ENCODE results near the gene TICRR.

DNA sequence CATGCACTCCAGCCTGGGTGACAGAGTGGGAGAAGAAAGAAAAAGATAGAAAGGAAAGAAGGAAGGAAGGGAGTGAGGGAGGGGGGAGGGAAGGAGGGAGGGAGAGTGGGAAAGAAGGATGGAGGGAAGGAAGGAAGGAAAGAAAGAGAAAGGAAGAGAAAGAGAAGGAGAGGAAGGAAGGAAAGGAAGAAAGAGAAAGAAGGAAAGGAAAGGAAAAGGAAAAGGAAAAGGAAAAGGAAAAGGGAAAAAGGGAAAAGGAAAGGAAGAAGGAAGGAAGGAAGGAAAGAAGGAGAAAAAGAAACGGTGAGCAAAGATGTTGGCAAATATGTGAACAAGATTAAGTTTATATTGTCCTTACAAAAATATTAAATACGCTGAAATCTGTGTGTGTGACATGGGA lies 36.2 kb upstream of the TICRR start:
- TF ChIP-seq, protein P1, sequence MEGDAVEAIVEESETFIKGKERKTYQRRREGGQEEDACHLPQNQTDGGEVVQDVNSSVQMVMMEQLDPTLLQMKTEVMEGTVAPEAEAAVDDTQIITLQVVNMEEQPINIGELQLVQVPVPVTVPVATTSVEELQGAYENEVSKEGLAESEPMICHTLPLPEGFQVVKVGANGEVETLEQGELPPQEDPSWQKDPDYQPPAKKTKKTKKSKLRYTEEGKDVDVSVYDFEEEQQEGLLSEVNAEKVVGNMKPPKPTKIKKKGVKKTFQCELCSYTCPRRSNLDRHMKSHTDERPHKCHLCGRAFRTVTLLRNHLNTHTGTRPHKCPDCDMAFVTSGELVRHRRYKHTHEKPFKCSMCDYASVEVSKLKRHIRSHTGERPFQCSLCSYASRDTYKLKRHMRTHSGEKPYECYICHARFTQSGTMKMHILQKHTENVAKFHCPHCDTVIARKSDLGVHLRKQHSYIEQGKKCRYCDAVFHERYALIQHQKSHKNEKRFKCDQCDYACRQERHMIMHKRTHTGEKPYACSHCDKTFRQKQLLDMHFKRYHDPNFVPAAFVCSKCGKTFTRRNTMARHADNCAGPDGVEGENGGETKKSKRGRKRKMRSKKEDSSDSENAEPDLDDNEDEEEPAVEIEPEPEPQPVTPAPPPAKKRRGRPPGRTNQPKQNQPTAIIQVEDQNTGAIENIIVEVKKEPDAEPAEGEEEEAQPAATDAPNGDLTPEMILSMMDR (IDR thresholded peaks at IDR 0.05; ENCODE audit: insufficient read depth, low read length), result no peak
- no peak for TF ChIP-seq POLR2AphosphoS5 (IDR thresholded peaks at IDR 0.05; ENCODE audit: low read depth)
- no peak for TF ChIP-seq GABPA (IDR thresholded peaks at IDR 0.05; ENCODE audit: low read depth)
- TF ChIP-seq SPI1 (IDR thresholded peaks at IDR 0.05; ENCODE audit: borderline replicate concordance, low read depth), result no peak
- TF ChIP-seq, protein P2, sequence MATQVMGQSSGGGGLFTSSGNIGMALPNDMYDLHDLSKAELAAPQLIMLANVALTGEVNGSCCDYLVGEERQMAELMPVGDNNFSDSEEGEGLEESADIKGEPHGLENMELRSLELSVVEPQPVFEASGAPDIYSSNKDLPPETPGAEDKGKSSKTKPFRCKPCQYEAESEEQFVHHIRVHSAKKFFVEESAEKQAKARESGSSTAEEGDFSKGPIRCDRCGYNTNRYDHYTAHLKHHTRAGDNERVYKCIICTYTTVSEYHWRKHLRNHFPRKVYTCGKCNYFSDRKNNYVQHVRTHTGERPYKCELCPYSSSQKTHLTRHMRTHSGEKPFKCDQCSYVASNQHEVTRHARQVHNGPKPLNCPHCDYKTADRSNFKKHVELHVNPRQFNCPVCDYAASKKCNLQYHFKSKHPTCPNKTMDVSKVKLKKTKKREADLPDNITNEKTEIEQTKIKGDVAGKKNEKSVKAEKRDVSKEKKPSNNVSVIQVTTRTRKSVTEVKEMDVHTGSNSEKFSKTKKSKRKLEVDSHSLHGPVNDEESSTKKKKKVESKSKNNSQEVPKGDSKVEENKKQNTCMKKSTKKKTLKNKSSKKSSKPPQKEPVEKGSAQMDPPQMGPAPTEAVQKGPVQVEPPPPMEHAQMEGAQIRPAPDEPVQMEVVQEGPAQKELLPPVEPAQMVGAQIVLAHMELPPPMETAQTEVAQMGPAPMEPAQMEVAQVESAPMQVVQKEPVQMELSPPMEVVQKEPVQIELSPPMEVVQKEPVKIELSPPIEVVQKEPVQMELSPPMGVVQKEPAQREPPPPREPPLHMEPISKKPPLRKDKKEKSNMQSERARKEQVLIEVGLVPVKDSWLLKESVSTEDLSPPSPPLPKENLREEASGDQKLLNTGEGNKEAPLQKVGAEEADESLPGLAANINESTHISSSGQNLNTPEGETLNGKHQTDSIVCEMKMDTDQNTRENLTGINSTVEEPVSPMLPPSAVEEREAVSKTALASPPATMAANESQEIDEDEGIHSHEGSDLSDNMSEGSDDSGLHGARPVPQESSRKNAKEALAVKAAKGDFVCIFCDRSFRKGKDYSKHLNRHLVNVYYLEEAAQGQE (IDR thresholded peaks at IDR 0.05; ENCODE audit: insufficient replicate concordance, low read depth), result no peak
